Stimulated activated CD4-positive, alpha-beta T cell treated with anti-CD3 and anti-CD28 coated beads, TNF-alpha, amount 100 ng/mL, for 4 hours (primary cell): ENCODE measurements around the gene VEGFB.
A peak's percentile ranks its signal among the peaks of the same experiment; 100 is the strongest.

Experiments
- DNase-seq, 3 experiments: peaks; one replicate each; pipeline ENCODE4 v3.0.0-alpha.2; 2020; ENCODE audit warnings: low read depth in 3 of 3

The VEGFB gene, protein sequence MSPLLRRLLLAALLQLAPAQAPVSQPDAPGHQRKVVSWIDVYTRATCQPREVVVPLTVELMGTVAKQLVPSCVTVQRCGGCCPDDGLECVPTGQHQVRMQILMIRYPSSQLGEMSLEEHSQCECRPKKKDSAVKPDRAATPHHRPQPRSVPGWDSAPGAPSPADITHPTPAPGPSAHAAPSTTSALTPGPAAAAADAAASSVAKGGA

DNA sequence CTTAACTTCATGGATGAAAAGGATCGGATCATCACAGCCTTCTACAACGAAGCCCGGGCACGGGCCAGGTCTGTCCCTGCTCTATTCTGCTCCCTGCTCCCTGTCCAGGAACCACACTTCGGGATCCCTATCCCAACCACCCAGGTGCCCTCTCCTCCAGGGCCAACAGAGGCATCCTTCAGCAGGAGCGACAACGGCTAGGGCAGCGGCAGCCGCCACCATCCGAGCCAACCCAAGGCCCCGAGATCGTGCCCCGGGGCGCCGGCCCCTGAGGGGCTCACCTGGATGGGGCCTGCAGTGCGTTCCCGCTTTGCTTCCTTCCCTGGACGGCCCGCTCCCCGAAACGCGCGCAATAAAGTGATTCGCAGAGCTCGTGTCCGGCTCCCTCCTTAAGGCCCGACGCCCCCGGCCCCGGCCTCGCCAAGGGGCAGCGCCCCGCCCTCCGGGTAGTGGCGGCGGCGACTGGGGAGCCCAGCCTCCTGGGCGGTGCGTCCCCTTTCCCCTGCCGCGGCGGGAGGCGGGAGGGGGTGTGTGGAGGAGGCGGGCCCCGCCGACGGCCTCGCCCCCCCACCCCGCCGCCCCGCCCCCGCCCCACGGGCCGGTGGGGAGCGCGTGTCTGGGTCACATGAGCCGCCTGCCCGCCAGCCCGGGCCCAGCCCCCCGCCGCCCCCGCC is at the start of gene VEGFB:
VEGFB (plus strand) TSS at position 672 of the 674 bp plus-strand sequence. CDS start 250 bp downstream, outside the sequence.
- peak in 2 of 3 experiments; percentile 61 to 64 for DNase-seq

DNA sequence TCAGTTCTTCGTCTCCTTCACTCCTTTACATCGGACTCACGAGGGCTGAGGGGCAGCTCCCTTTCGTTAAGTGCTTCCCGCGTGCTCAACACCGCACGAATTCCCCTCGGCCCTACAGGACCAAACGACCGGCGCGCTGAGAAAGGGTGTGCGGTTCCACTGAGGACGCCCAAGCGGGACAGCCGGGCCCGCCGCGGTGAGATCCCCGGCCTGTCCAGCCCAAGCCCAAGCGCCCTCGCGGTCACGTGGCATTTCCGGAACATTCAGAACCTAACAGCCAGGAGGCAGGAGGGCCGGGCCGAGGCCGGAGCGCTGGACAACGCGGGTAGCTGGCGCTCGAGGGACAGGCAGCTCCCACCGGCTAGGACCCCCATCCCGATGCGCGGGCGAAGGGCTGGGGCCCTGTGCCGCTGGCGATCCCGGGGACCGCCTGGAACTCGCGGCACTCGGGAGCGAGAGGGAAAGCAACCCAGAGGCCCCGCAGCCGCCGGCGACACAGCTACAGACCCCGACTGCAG is 49.1 kb upstream of the VEGFB start:
- no peak for DNase-seq

DNA sequence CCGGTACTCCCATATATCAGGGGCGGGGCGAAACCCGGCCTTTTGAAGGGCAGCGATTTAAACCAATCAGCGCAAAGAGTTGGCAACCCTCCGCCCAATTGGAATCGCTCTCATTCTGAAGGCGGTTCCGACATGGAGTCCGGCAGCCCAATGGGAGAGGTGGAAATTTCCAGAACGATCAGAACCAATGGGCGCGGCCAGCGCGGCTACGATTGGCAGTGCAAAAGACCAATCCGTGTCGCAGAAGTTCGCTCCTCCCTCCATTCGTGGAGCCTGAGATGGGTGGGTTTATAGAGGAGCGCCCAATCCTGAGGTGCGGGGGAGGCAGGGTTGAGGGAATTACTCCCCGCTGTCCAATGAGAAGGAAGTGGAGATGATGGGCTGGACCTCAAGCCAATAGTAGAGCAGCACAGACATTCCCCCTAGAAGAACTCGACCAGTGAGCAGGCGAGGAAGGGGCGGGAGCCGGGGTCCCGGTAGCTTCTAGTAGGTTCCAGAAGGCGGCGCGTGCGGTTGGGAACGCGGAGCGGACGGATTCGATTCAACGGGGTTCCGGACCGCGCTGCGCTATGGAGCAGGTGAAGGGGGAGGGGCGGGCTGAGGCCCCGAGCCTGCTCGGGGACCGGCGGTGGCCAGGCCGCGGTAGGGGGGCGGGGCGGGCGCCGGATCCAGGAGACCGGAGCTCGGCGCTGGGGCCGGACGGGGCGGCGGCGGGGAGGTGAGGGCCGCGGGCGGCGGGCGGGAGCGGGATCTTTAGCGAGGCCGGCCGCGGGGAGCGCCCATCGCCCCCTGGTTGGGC is 48.5 kb upstream of the VEGFB start, which contains the start of gene STIP1:
STIP1 (plus strand) TSS at position 479 of the 799 bp plus-strand sequence; CDS start at position 570, 91 bp downstream.
- DNase-seq = peak; percentile 94 to 98 (median 97)

DNA sequence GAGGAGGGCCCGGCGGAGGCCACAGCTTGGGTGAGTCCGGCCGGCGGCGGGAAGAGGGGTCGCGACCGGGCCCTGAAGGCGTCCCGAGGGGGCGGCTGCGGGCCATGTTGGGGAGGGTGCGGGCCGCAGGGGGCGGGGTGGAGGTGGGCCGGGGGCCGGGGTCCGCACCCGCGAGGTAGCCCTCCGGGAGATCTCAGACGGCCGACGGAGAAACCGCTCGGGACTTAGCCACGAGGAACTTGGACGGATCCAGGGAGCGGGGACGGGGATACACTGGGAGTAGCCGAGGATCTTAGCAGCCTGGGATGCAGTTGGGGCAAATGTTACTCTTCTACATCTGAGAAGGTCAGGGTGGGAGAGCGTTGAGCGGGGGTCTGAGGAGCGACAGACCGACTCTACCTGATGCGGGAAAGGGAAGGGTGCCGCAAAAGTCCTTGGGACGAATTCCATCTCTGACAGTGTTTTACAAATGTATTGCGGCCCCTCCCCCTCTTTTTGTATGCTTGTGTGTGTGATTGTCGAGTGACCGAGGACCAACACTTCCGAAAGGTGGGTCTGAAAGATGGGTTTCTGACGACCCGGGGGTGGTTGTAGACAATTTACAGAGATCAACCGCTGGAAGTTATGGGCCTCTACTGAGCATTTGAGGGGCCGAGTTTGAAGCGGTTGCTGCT is 47.8 kb upstream of the VEGFB start:
- peak in 1 of 3 experiments; percentile 17 for DNase-seq

DNA sequence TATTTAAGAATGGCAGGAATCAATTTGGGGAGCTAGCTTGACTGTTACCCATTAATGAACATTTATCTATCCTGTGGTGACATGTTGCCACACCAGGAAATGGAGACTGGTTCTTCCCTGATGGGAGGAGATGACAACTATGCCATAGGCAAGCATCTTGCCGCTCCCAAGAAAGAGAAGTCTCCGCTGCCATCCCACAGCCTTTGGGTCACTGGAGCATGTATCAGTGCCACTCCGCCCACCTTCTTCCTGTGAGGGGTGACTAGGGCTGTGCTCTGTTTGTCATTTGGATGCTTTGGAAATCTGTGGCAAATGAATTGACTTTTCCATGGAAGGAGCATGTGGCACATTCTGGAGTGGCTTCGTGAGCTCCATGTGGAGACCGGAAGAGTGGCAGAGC is 42.0 kb upstream of the VEGFB start:
- no peak for DNase-seq

DNA sequence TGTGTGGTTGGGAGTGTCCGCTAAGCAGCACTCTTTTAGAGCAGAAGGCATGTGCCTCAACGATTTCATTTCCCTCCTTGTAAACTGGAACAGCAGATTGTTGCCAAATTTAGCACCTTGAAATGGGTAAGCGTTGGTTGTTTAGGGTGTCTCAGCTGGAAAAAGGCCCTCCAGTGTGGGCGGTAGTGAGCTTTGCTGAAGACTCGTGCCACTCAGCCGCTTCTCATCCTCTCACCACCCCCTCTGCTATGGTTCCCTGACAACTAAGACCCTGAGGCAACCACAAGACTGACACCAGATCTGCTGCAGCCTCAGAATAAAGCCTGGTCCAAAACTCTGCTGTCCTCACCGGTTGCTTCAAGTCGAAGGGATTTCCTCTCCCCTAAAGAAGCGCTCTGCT is 37.8 kb upstream of the VEGFB start:
- DNase-seq = no peak

DNA sequence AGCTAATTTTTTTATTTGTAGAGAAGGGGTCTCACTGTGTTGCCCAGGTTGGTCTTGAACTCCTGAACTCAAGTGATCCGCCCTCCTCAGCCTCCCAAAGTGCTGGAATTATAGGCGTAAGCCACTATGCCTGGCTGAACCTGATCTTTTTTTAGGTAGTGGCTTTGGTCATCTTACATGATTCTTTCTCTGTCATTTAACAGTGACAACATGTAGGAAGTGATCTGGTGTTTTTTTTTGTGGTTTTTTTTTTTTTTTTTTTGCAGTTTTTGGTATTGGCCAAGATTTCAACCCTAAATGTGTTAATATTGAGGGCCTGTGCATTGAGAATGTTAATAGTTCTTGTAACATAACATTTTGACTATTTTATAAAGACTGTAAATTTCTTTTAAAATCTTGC is 35.9 kb upstream of the VEGFB start:
- no peak for DNase-seq

DNA sequence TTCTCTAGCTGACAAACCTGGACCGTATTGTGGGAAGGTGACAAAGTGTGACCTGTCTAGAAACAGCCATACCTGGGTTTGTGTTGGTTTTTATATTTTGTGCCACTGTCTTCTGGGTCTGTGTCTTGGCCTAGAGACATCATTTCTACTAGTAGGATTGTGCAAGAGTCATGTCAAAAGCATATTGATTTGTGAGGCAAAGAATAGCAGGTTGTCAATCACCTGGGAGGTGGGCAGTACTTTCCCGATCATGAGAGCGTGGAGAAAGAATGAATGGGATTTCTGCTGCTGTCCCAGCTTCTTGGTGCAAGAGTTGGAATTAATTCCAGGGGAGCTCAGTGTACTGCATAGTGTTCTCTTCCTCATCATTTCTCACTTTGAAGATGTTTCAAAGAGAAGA is 32.8 kb upstream of the VEGFB start:
- no peak for DNase-seq

DNA sequence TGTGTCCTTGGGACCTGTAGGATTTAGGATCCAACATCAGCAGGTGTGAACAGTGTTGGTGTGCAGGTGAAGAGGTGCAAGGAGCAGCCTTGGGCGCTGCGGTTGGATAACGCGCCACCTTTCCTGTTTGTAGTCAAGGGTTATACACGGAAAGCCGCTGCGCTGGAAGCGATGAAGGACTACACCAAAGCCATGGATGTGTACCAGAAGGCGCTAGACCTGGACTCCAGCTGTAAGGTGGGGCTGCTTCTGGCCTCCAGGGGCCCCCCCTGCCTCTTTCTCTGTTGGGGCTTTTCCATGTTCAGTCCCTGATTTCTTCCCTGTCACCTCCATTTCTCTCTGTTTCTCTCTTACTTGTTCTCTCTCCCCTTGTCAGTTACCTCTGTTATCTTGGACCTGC is 31.4 kb upstream of the VEGFB start:
- DNase-seq = no peak

DNA sequence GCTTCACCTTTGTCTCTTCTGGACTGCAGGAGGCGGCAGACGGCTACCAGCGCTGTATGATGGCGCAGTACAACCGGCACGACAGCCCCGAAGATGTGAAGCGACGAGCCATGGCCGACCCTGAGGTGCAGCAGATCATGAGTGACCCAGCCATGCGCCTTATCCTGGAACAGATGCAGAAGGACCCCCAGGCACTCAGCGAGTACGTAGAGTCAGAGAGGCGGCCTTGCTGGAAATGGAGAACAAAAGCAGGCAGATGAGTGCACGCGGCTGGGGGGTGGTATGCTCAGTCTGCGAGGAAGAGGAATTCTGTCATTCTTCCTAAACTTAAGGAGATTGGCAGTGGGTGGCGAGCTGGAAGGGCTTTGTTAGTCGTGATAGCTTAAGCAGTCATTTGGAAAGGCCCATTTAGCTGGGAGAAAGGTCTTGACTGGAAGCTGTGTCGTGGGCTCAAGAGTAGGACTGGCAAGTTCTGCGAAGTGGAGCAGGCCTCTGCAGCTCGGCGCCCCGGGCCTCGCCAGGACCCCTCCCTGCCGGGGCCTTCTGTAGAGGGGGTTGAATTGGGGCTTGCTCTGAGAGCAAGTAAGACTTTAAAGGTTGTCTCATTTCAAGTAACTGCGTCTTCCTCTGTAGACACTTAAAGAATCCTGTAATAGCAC is 30.8 kb upstream of the VEGFB start:
- no peak for DNase-seq

DNA sequence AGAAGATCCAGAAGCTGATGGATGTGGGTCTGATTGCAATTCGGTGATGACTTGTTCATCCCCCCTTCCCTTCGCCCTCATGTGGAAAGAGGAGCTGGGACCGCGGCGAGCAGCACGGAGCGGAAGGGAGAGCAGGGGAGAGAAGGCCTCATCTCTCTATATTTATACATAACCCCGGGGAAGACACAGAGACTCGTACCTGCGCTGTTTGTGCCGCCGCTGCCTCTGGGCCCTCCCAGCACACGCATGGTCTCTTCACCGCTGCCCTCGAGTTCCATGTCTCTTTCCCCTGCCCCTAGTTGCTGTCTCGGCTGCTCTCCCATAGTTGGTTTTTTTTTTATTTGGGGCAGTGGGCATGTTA is 30.3 kb upstream of the VEGFB start:
- no peak for DNase-seq

DNA sequence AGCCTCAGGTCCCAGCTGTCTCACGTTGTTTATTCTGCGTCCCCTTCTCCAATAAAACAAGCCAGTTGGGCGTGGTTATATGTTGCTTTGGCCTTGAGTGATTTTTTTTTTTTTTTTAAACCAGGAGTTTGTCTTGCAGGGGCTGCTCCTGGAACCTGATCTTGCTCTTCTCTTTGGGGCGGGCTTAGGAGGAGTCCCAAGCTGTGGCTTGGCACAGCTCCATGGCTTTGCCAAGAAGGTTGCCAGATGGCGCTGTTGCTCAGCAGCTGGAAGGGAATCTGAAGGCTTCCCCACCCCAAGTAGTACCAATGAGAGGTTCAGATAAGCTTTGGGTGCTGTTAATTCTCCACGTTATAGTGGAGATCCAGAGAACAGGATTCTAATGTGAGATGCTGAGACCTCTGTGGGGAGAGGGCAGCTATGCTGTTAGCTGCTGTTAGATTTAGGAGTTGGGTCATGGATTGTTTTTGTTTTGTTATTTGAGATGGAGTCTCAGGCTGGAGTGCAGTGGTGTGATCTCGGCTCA is 29.9 kb upstream of the VEGFB start:
- DNase-seq = peak in 2 of 3 experiments; percentile 64 to 75

DNA sequence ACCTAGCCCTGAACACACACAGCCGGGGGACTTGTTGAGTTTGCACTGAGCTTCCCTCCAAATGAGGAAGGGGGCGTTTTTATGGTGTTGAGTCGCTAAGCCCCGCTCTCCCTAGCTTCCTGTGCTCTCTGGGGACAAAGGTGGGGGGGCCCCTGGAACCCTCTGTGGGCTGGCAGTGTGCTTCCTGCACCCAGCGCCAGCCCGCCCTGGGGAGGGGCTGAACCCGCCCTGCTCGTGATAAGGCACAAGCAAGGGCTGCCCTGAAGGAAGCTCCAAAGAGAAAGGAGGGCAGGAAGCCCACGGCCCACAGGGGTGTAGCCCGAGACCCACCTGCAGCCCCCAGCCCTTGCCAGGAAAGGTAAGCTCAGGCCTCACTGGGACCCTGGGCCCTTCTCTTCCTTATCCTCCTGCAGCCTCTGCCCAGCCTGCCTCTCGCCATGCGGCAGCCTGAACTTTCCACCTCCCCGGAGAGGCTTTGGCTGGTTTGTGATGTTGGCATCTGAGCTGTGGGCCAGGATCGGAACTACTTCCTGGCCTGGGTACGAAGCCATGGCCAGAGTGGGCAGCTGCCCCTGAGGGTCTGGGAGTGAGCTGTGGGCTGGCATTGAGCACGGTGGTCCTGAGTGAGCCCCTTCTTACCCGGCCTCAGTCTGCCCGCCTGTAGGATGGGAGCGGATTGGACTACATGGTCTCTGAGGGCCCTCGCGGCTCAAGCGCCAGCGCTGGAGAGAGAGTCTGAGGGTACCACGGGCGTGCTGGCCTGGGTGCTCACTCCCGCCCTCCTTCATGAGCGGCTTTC is 27.7 kb upstream of the VEGFB start, which contains the start of gene FERMT3:
FERMT3 (plus strand) TSS at position 265 of the 799 bp plus-strand sequence. CDS start 644 bp downstream, outside the sequence.
- peak; percentile 58 to 66 (median 63) for DNase-seq

DNA sequence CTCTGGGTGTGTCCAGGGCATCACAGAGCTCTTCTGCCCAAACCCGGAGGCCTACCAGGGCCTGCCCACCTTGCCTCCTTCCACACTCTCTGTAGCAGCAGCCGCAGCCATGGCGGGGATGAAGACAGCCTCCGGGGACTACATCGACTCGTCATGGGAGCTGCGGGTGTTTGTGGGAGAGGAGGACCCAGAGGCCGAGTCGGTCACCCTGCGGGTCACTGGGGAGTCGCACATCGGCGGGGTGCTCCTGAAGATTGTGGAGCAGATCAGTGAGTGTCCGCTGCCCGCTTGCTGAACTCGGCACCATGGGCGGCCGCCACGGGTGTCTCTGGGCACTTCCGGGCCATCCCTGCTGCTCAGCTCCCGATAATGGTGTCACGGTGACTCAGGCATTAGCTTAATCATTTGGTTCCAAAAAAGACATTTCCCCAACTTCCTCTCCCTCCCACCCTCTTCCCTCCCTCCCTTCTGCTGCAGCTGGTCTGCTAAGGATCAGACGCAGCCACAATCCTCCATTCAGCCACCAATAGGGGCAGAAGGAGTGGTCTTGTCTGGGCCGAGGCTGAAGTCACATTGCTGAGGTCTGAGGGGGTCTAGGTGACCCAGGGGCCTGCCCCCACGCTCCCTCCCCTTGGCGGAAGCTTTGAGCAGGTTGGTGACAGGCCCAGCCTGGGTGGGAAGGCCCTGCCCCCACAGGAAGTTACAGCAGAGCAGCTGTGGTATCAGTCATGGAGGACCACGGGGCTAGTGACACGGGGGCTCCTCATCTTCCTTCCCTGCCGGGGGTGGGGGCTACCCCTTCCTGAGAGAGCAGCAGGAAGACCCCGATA is 26.9 kb upstream of the VEGFB start:
- peak; percentile 66 to 76 (median 73) for DNase-seq

DNA sequence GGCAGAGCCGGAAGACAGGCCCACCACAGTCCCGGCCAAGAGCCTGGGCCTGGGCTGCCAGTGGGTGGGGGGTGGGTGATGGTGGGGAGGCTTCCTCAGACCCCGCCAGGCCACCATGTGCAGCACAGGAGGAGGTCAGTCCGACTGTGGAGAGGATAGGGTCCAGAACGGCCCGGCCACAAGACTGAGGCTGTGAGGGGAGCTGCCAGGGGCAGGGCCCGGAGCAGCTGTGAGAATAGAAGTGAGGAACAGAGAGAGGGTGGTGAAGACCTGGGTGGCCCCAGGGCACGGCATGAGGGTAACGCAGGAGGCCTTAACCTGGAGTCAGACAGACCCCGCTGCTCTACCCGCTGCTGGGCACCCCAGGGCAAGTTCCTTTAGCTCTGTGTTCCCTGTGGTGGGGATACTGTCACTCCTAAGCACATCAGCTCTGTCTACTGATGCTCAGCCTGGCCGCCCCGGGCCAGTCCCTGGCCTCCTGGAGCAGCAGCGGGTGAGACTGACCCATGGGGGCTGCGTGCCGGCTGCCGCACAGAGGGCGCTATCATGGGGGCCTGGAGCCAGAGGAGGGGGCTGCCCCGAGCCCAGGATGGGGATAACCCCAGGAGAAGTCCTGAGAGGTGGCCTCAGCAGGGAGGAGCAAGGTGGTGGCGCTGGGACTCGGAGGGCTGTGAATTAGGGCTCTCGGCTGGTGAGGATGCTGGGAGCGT is 26.1 kb upstream of the VEGFB start:
- no peak for DNase-seq

DNA sequence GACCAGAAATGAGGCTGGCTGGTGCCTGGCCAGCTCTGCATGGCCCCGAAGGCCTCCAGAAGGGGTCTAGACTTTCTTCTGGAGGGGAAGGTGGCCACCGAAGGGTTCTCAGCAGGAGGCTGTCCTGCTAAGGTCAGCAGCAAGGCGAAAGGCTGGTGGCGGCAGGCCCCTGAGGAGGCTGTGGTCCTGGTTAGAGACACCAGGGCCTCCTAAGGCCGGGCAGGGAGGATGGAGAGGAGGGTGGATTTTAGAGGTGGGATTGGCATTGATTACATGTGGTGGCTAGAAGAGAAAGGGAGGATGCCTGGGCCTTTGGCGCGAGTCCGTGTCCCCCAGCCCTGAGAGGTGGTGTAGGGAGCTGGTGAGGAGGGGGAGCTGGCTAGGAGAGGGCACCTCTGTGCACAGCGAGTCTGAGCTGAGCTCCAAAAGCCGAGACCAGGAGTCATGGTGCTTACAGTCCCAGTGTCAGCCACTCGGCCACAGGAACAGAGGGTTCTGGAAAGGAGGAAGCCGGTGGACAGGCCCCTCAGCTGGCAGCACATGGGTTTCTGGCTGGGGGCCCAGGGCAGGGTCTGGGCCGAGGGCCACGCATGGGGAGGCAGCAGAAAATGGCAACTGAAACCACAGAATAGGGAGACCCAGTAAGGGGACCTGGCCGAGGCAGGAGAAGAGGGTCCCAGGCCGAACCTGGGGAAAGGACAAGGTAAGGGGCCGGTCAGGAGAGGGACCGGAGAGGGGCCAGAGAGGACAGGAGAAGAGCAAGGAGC is 25.4 kb upstream of the VEGFB start:
- no peak for DNase-seq

DNA sequence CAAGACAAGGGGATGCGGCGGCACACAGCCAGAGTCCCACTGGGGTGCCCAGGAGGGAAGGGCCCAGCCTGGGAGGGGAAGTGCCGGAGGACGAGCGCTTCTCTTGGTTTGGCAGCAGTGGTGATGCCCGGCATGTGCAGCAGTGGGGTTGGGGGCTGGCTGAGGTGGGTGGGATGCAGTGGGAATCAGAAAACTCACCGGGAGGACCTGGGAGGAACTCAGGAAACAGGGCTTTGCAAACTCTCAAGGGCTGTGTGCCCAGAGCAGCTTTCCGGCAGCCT is 24.9 kb upstream of the VEGFB start:
- DNase-seq = no peak
